ENCODE data around the gene KCNS3. TPM values are rescaled to one million over a fixed set of nuclear protein-coding genes. Genes with fewer than 3 reads are reported as not detected.
"Not testable (repeated sequence)": the region's sequence is repeated elsewhere in the genome, so short reads cannot be mapped to it uniquely, and the experiment has no call there.

The KCNS3 gene
- total and polyA plus RNA-seq, 12 donors = 0.50 to 4.3 (median 1.8) TPM

DNA sequence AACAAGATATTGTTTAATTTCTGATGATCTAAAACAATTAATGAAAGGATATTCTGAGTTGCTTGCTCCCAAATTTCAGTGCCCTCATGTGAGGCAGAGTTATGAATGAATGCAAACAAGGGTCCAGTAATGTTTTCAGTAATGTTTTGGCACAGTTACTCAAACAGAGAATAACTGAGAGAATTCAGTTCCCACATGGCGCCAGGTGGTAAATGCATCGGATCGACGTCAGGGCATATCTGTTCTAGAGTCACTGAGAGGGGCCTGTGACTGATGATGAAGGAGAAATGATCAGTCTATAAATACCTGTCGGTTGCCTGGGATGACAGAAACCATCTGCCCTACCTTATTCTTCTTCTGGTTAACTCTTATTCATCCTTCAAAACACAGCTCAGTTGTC lies 81.4 kb downstream of the KCNS3 start:
- Histone ChIP-seq H3K36me3 (replicated peaks in 1 of 2) (no peaks in the 10 kb centered on the region), H3K27me3 (no peaks in the 10 kb centered on the region), H3K4me1 (replicated peaks in 1 of 2) (no peaks in the 10 kb centered on the region), H3K4me3 (no peak overlapping the region), H3K27ac (no peak overlapping the region), H3K9me3 (replicated peaks in 1 of 3) (no peaks in the 10 kb centered on the region)
- intact Hi-C loops (cut with DNase I) = no loop called here
- no peak for DNase-seq
- 84 to 86% (median 86%) methylated on average over 5 of the region's 5 CpGs for WGBS, 4 donors
- TF ChIP-seq POLR2A (IDR thresholded peaks at IDR 0.05) = no peak
- no peak for TF ChIP-seq CTCF (IDR thresholded peaks at IDR 0.05)

GRCh38 chr2:17960925-17961324 lies 82.5 kb downstream of the KCNS3 start:
- TF ChIP-seq POLR2A (IDR thresholded peaks at IDR 0.05) (no peak), CTCF (IDR thresholded peaks at IDR 0.05) (no peak)
- no peaks in the 10 kb centered on the region for H3K36me3 ChIP-seq (replicated peaks in 1 of 2)
- intact Hi-C loops (cut with DNase I) = no loop called here
- no peaks in the 10 kb centered on the region for H3K27me3 ChIP-seq
- H3K27ac ChIP-seq = no peak overlapping the region
- no peaks in the 10 kb centered on the region for H3K9me3 ChIP-seq (replicated peaks in 1 of 3)
- no peaks in the 10 kb centered on the region for H3K4me1 ChIP-seq (replicated peaks in 1 of 2)
- no peak for DNase-seq
- 75 to 79% (median 77%) methylated on average over 6 of the region's 6 CpGs for WGBS, 4 donors
- H3K4me3 ChIP-seq = no peak overlapping the region

DNA sequence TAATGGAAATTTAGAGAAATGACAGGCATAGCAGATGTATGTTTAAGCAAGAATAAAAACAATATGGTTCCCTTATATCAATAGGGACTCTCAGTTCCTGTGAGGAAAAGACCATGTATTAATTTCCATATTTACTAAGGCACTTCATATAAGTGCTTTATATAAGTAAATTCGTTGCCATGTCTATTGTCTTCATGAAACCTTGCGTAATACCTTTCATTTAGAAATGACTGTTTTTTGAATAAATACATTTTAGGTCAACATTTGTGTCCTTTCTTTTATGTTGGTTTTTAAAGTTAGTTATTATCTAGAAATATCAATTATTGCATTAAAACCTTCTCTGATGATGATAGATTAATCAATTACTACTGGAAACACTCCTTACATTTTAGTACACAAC lies 83.3 kb downstream of the KCNS3 start:
- no peak for DNase-seq
- 74 to 94% (median 87%) methylated on average over 2 of the region's 2 CpGs for WGBS, 4 donors
- intact Hi-C loops (cut with DNase I) = no loop called here
- H3K27me3 ChIP-seq = no peaks in the 10 kb centered on the region
- H3K4me1 ChIP-seq (replicated peaks in 1 of 2) = no peaks in the 10 kb centered on the region
- no peaks in the 10 kb centered on the region for H3K9me3 ChIP-seq (replicated peaks in 1 of 3)
- H3K27ac ChIP-seq = no peak overlapping the region
- TF ChIP-seq CTCF (IDR thresholded peaks at IDR 0.05) (no peak), POLR2A (IDR thresholded peaks at IDR 0.05) (no peak)
- no peaks in the 10 kb centered on the region for H3K36me3 ChIP-seq (replicated peaks in 1 of 2)
- no peak overlapping the region for H3K4me3 ChIP-seq

GRCh38 chr2:17962876-17963275 lies 84.4 kb downstream of the KCNS3 start:
- Histone ChIP-seq H3K4me1 (replicated peaks in 1 of 2) (no peaks in the 10 kb centered on the region), H3K27ac (no peak overlapping the region), H3K27me3 (no peaks in the 10 kb centered on the region), H3K9me3 (replicated peaks in 1 of 3) (no peaks in the 10 kb centered on the region), H3K36me3 (replicated peaks in 1 of 2) (no peaks in the 10 kb centered on the region), H3K4me3 (no peak overlapping the region)
- 5 to 9% (median 8%) methylated on average over 2 of the region's 2 CpGs for WGBS, 4 donors
- intact Hi-C loops (cut with DNase I) = no loop called here
- no peak for DNase-seq
- TF ChIP-seq CTCF (IDR thresholded peaks at IDR 0.05) = no peak
- no peak for TF ChIP-seq POLR2A (IDR thresholded peaks at IDR 0.05)

- H3K9me3 ChIP-seq (replicated peaks in 1 of 3); H3K36me3 ChIP-seq (replicated peaks in 1 of 2); H3K4me3 ChIP-seq; DNase-seq; intact Hi-C loops (cut with DNase I); H3K27ac ChIP-seq; H3K27me3 ChIP-seq; H3K4me1 ChIP-seq (replicated peaks in 1 of 2): not testable (repeated sequence)
- WGBS, 4 donors = 77 to 90% (median 88%) methylated on average over 15 to 16 of the region's 16 CpGs; no CpG with 5 or more reads in 1 of the 4 donors
Observed at GRCh38 chr2:17963571-17963970, 85.1 kb downstream of the KCNS3 start.

Data from adrenal gland (tissue), 12 donors.